HEK293 (cell line): ENCODE results near the gene TMEM51.

Source experiments
- CTCF ChIA-PET: fragments of 350-600 bp; formaldehyde crosslinking; extraction: SDS; loops from one replicate; lab custom pipeline; 2021; ENCODE audit warnings: antibody characterized with exemption; lab: Yijun Ruan, JAX
- POLR2A ChIA-PET: fragments of 300-600 bp; formaldehyde crosslinking; extraction: SDS; loops from one replicate; lab custom pipeline; 2020; ENCODE audit warnings: antibody characterized with exemption, inconsistent platforms; lab: Yijun Ruan, JAX
- H3K27ac ChIP-seq: fragments of 200-500 bp; sonication (Bioruptor generic); 2 replicates; pipeline ENCODE4 v1.5.1; 2014; ENCODE audit warnings: low read depth, low read length, control low read depth, inconsistent platforms; ENCODE audit errors: extremely low read depth
- H3K36me3 ChIP-seq, 2 experiments: fragments of 200-500 bp in 1 of 2; sonication (Bioruptor generic) in 1 of 2; 1 replicate in 1 of 2; 2 replicates in 1 of 2; pipeline ENCODE4 v1.5.1; 2014 to 2017; ENCODE audit warnings: inconsistent platforms in 2 of 2, low read length in 2 of 2; ENCODE audit not compliant: control insufficient read depth in 2 of 2, insufficient read depth in 1 of 2
- H3K4me1 ChIP-seq: fragments of 200-500 bp; sonication (Bioruptor generic); 2 replicates; pipeline ENCODE4 v1.5.1; 2014; ENCODE audit warnings: mild to moderate bottlenecking, low read length, inconsistent platforms; ENCODE audit not compliant: control insufficient read depth, insufficient read depth
- H3K4me3 ChIP-seq: 2 replicates; pipeline ENCODE4 v1.5.1; 2011; ENCODE audit warnings: low read depth, mild to moderate bottlenecking, control low read depth, low read length, moderate library complexity
- H3K9me3 ChIP-seq: fragments of 200-500 bp; sonication (Bioruptor generic); 2 replicates; pipeline ENCODE4 v1.5.1; 2014; ENCODE audit warnings: low read depth, low read length, inconsistent platforms; ENCODE audit not compliant: control insufficient read depth, insufficient read depth
- CTCF ChIP-seq: fragments of 450-650 bp; formaldehyde crosslinking; IDR thresholded peaks from 2 replicates; pipeline ENCODE4 v1.5.1; 2016; ENCODE audit warnings: missing biosample characterization, missing genetic modification characterization
- HOXD13 ChIP-seq: sonication (generic); formaldehyde crosslinking; IDR thresholded peaks from 2 replicates; pipeline ENCODE4 v1.8.0; 2022; ENCODE audit warnings: missing genetic modification reagents, borderline replicate concordance
- KLF7 ChIP-seq: fragments of 450-650 bp; formaldehyde crosslinking; IDR thresholded peaks from 2 replicates; pipeline ENCODE4 v1.5.1; 2016; ENCODE audit warnings: missing biosample characterization, missing genetic modification characterization, borderline replicate concordance
- KLF8 ChIP-seq: fragments of 450-650 bp; formaldehyde crosslinking; IDR thresholded peaks from 2 replicates; pipeline ENCODE4 v1.5.1; 2016; ENCODE audit warnings: missing biosample characterization, missing genetic modification characterization
- SP2 ChIP-seq: fragments of 450-650 bp; formaldehyde crosslinking; IDR thresholded peaks from 2 replicates; pipeline ENCODE4 v1.5.1; 2016; ENCODE audit warnings: missing biosample characterization, missing genetic modification characterization
- ZBTB11 ChIP-seq: fragments of 450-650 bp; formaldehyde crosslinking; conservative IDR thresholded peaks from 2 replicates; pipeline ENCODE4 v1.5.1; 2016; ENCODE audit warnings: low read depth, missing biosample characterization, missing genetic modification characterization
- ZBTB20 ChIP-seq: fragments of 450-650 bp; formaldehyde crosslinking; IDR thresholded peaks from 2 replicates; pipeline ENCODE4 v1.5.1; 2016; ENCODE audit warnings: missing biosample characterization, missing genetic modification characterization
- ZNF132 ChIP-seq: fragments of 450-650 bp; formaldehyde crosslinking; IDR thresholded peaks from 2 replicates; pipeline ENCODE4 v1.5.1; 2017; ENCODE audit warnings: missing biosample characterization, missing genetic modification characterization, borderline replicate concordance
- ZNF140 ChIP-seq: fragments of 450-650 bp; formaldehyde crosslinking; IDR thresholded peaks from 2 replicates; pipeline ENCODE4 v1.5.1; 2016; ENCODE audit warnings: missing biosample characterization, missing genetic modification characterization
- ZNF146 ChIP-seq: fragments of 450-650 bp; formaldehyde crosslinking; IDR thresholded peaks from 2 replicates; pipeline ENCODE4 v1.5.1; 2016; ENCODE audit warnings: missing biosample characterization, missing genetic modification characterization
- ZNF18 ChIP-seq: fragments of 450-650 bp; formaldehyde crosslinking; IDR thresholded peaks from 2 replicates; pipeline ENCODE4 v1.5.1; 2016; ENCODE audit warnings: missing biosample characterization, missing genetic modification characterization
- ZNF184 ChIP-seq: fragments of 450-650 bp; IDR thresholded peaks from 2 replicates; pipeline ENCODE4 v1.5.1; 2018; ENCODE audit warnings: missing biosample characterization, mild to moderate bottlenecking, missing genetic modification characterization
- ZNF350 ChIP-seq: fragments of 450-650 bp; formaldehyde crosslinking; IDR thresholded peaks from 2 replicates; pipeline ENCODE4 v1.5.0; 2017; ENCODE audit warnings: missing biosample characterization, mild to moderate bottlenecking, missing genetic modification characterization
- ZNF366 ChIP-seq: fragments of 450-650 bp; formaldehyde crosslinking; conservative IDR thresholded peaks from 2 replicates; pipeline ENCODE4 v1.5.1; 2016; ENCODE audit warnings: missing biosample characterization, missing genetic modification characterization
- ZNF514 ChIP-seq: fragments of 450-650 bp; formaldehyde crosslinking; IDR thresholded peaks from 2 replicates; pipeline ENCODE4 v1.5.1; 2016; ENCODE audit warnings: missing biosample characterization, missing genetic modification characterization
- ZNF664 ChIP-seq: fragments of 450-650 bp; formaldehyde crosslinking; IDR thresholded peaks from 2 replicates; pipeline ENCODE4 v1.5.1; 2016; ENCODE audit warnings: missing biosample characterization, missing genetic modification characterization
- ZNF777 ChIP-seq: fragments of 450-650 bp; formaldehyde crosslinking; IDR thresholded peaks from 2 replicates; pipeline ENCODE4 v1.5.1; 2017; ENCODE audit warnings: missing biosample characterization, missing genetic modification characterization, borderline replicate concordance
- ZNF785 ChIP-seq: fragments of 450-650 bp; formaldehyde crosslinking; IDR thresholded peaks from 2 replicates; pipeline ENCODE4 v1.5.1; 2016; ENCODE audit warnings: missing biosample characterization, missing genetic modification characterization
- TF ChIP-seq, protein P1 (sequence below): fragments of 450-650 bp; formaldehyde crosslinking; IDR thresholded peaks from 2 replicates; pipeline ENCODE4 v1.5.1; 2016; ENCODE audit warnings: missing biosample characterization, missing genetic modification characterization
- TF ChIP-seq, protein P2 (sequence below): fragments of 450-650 bp; formaldehyde crosslinking; IDR thresholded peaks from 2 replicates; pipeline ENCODE4 v1.5.1; 2016; ENCODE audit warnings: missing biosample characterization, missing genetic modification characterization

The TMEM51 gene

GRCh38 chr1:15181564-15181963, 28.0 kb downstream of the TMEM51 start:
- POLR2A ChIA-PET, result no interaction called here

More at GRCh38 chr1:15181564-15181963, 28.0 kb downstream of the TMEM51 start:
- Histone ChIP-seq H3K27ac (no peak overlapping the region), H3K4me1 (no peaks in the 10 kb centered on the region; the same call in 1 of the 2 replicates), H3K9me3 (no peaks in the 10 kb centered on the region), H3K36me3 (no peaks in the 10 kb centered on the region), H3K4me3 (no peak overlapping the region)
- CTCF ChIA-PET, result interaction anchor here (1.4 kb wide), 2 partner anchors 29 to 250 kb away, joined by 4 read pairs; no protein-coding TSS in a partner anchor
- TF ChIP-seq SP2, result no peak
- TF ChIP-seq ZNF366 (tag by site-specific recombination), result no peak
- TF ChIP-seq ZNF785, result no peak
- TF ChIP-seq, protein P1, sequence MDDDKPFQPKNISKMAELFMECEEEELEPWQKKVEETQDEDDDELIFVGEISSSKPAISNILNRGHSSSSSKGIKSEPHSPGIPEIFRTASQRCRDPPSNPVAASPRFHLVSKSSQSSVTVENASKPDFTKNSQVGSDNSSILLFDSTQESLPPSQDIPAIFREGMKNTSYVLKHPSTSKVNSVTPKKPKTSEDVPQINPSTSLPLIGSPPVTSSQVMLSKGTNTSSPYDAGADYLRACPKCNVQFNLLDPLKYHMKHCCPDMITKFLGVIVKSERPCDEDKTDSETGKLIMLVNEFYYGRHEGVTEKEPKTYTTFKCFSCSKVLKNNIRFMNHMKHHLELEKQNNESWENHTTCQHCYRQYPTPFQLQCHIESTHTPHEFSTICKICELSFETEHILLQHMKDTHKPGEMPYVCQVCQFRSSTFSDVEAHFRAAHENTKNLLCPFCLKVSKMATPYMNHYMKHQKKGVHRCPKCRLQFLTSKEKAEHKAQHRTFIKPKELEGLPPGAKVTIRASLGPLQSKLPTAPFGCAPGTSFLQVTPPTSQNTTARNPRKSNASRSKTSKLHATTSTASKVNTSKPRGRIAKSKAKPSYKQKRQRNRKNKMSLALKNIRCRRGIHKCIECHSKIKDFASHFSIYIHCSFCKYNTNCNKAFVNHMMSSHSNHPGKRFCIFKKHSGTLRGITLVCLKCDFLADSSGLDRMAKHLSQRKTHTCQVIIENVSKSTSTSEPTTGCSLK (tag by site-specific recombination), result no peak
- no peak for TF ChIP-seq HOXD13 (CRISPR knock-in tag)
- TF ChIP-seq ZNF664 (tag by site-specific recombination), result no peak
- no peak for TF ChIP-seq KLF8 (tag by site-specific recombination)
- no peak for TF ChIP-seq ZNF146 (tag by site-specific recombination)
- TF ChIP-seq ZNF184, result no peak
- TF ChIP-seq CTCF (tag by site-specific recombination), result no peak
- no peak for TF ChIP-seq KLF7 (tag by site-specific recombination)
- TF ChIP-seq ZNF514 (tag by site-specific recombination), result no peak
- TF ChIP-seq ZNF18 (tag by site-specific recombination), result no peak
- TF ChIP-seq, protein P2, sequence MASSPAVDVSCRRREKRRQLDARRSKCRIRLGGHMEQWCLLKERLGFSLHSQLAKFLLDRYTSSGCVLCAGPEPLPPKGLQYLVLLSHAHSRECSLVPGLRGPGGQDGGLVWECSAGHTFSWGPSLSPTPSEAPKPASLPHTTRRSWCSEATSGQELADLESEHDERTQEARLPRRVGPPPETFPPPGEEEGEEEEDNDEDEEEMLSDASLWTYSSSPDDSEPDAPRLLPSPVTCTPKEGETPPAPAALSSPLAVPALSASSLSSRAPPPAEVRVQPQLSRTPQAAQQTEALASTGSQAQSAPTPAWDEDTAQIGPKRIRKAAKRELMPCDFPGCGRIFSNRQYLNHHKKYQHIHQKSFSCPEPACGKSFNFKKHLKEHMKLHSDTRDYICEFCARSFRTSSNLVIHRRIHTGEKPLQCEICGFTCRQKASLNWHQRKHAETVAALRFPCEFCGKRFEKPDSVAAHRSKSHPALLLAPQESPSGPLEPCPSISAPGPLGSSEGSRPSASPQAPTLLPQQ (tag by site-specific recombination), result no peak
- no peak for TF ChIP-seq ZNF132 (tag by site-specific recombination)
- TF ChIP-seq ZNF140, result no peak
- no peak for TF ChIP-seq ZBTB11
- no peak for TF ChIP-seq ZNF350 (tag by site-specific recombination)
- no peak for TF ChIP-seq ZBTB20 (tag by site-specific recombination)
- no peak for TF ChIP-seq ZNF777 (tag by site-specific recombination)
